Activated CD8-positive, alpha-beta memory T cell treated with anti-CD3 and anti-CD28 coated beads for 4 hours (primary cell): ENCODE data around the gene FLYWCH1.

ENCODE experiments used
- DNase-seq, 2 donors: peaks; one replicate each; pipeline ENCODE4 v3.0.0-alpha.2; 2020; ENCODE audit warnings: low read depth in 2 of 2

Gene FLYWCH1

GRCh38 chr16:2985893-2986355, 74.2 kb downstream of the FLYWCH1 start:
- no peak for DNase-seq

GRCh38 chr16:2986623-2987188, 75.0 kb downstream of the FLYWCH1 start:
- DNase-seq: no peak

GRCh38 chr16:2987286-2987685, 75.6 kb downstream of the FLYWCH1 start:
- no peak for DNase-seq

- DNase-seq: no peak
These were observed 76.1 kb downstream of the FLYWCH1 start for GRCh38 chr16:2987833-2988232.

GRCh38 chr16:2988590-2989099, 76.9 kb downstream of the FLYWCH1 start:
- DNase-seq: no peak

GRCh38 chr16:2990891-2991290, 79.2 kb downstream of the FLYWCH1 start:
- DNase-seq: no peak

GRCh38 chr16:2991566-2992261, 80.0 kb downstream of the FLYWCH1 start:
- no peak for DNase-seq

GRCh38 chr16:2992383-2993081, 80.8 kb downstream of the FLYWCH1 start:
- DNase-seq: no peak

- DNase-seq: no peak
These were observed 84.6 kb downstream of the FLYWCH1 start for GRCh38 chr16:2996298-2996697.

- no peak for DNase-seq
These were observed 88.2 kb downstream of the FLYWCH1 start for GRCh38 chr16:2999929-3000328.

GRCh38 chr16:3000540-3000939, 88.8 kb downstream of the FLYWCH1 start:
- DNase-seq: no peak
